Measurements from ENCODE around the gene DENND1B.

The DENND1B gene

GRCh38 chr1:197614916-197615692, 160.2 kb downstream of the DENND1B start:
- Histone ChIP-seq H3K36me3 (peaks cover 0 to 11% (median 0%) of the 10 kb centered on the region in 3 donors), H3K4me1 (no peaks in the 10 kb centered on the region), H3K9me3 (no peaks in the 10 kb centered on the region), H3K27ac (no peak overlapping the region), H3K27me3 (no peaks in the 10 kb centered on the region), H3K4me3 (no peak overlapping the region)
- DNase-seq, result peak in 1 of 2 donors; percentile 23
- intact Hi-C loops (cut with DNase I; ENCODE audit: low total_unique reads), result loop anchor here (5.0 kb wide), 1 partner anchor 312 kb away; no protein-coding TSS in a partner anchor
- TF ChIP-seq, protein P1, sequence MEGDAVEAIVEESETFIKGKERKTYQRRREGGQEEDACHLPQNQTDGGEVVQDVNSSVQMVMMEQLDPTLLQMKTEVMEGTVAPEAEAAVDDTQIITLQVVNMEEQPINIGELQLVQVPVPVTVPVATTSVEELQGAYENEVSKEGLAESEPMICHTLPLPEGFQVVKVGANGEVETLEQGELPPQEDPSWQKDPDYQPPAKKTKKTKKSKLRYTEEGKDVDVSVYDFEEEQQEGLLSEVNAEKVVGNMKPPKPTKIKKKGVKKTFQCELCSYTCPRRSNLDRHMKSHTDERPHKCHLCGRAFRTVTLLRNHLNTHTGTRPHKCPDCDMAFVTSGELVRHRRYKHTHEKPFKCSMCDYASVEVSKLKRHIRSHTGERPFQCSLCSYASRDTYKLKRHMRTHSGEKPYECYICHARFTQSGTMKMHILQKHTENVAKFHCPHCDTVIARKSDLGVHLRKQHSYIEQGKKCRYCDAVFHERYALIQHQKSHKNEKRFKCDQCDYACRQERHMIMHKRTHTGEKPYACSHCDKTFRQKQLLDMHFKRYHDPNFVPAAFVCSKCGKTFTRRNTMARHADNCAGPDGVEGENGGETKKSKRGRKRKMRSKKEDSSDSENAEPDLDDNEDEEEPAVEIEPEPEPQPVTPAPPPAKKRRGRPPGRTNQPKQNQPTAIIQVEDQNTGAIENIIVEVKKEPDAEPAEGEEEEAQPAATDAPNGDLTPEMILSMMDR (IDR thresholded peaks at IDR 0.05), result peak in 1 of 2 experiments; percentile 51

DNA sequence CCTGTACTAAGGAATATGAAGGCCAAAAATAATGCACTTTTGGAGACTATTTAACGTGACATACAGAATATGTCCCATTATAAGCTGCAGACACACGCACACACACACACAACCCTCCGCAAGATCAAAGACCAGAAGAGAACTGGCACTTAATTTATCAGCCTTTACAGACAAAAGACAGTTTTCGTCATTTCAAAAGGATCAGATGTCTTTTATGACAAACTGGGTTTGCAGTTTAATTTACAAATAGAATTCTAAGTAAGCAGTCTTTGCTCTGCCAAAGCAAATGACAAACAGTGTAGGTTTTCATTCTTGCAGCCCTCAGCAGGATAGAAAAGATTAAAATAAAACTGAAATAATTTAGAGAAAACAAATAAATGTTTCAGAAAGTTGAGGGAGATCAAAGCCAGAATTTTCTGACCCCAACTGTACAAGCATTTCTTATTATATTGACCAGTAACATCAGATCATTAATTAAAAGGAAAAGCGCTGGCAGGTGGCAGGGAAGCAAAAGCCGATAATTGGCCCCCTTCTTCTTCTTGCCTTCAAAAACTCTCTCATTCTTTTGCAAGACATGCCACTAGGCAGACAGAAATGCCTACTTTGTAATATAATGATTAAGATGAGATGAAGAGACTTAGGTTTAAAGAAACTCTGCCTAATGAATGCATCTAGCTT, 169.0 kb downstream of the DENND1B start:
- no peaks in the 10 kb centered on the region for H3K36me3 ChIP-seq
- H3K4me1 ChIP-seq, result no peaks in the 10 kb centered on the region
- no peaks in the 10 kb centered on the region for H3K9me3 ChIP-seq
- intact Hi-C loops (cut with DNase I; ENCODE audit: low total_unique reads), result no loop called here
- H3K4me3 ChIP-seq, result no peak overlapping the region
- DNase-seq, result no peak
- no peaks in the 10 kb centered on the region for H3K27me3 ChIP-seq
- no peak overlapping the region for H3K27ac ChIP-seq
- TF ChIP-seq, protein P1 (IDR thresholded peaks at IDR 0.05), result no peak

DNA sequence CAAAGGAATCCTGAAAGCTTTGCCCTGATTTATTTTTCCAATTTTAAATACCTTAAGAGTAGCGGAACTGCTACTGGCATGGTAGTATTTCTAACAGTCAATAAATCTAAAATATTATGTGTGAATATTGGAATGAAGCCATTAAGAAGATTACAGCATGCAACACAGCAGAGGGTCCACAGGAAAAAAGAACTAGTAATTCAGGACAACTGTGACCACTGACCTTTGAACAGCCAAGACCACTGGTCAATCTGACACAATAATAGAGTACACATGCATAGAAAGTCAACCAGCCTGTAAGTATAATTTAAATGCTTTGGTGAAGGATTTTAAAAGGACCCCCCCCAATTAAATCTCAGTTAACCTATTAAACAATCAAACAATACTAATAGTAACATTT, 171.0 kb downstream of the DENND1B start:
- TF ChIP-seq, protein P1 (IDR thresholded peaks at IDR 0.05), result no peak
- Histone ChIP-seq H3K36me3 (no peaks in the 10 kb centered on the region), H3K27me3 (no peaks in the 10 kb centered on the region), H3K4me3 (no peak overlapping the region), H3K9me3 (no peaks in the 10 kb centered on the region), H3K4me1 (no peaks in the 10 kb centered on the region), H3K27ac (no peak overlapping the region)
- intact Hi-C loops (cut with DNase I; ENCODE audit: low total_unique reads), result no loop called here
- no peak for DNase-seq

GRCh38 chr1:197600751-197601150, 174.5 kb downstream of the DENND1B start:
- Histone ChIP-seq H3K36me3 (no peaks in the 10 kb centered on the region), H3K4me3 (no peak overlapping the region), H3K27ac (no peak overlapping the region), H3K4me1 (no peaks in the 10 kb centered on the region), H3K9me3 (no peaks in the 10 kb centered on the region), H3K27me3 (no peaks in the 10 kb centered on the region)
- intact Hi-C loops (cut with DNase I; ENCODE audit: low total_unique reads), result no loop called here
- TF ChIP-seq, protein P1 (IDR thresholded peaks at IDR 0.05), result no peak
- DNase-seq, result no peak

- H3K27me3 ChIP-seq, result no peaks in the 10 kb centered on the region
- DNase-seq, result no peak
- no peaks in the 10 kb centered on the region for H3K36me3 ChIP-seq
- no peak overlapping the region for H3K27ac ChIP-seq
- H3K4me3 ChIP-seq, result no peak overlapping the region
- H3K4me1 ChIP-seq, result no peaks in the 10 kb centered on the region
- H3K9me3 ChIP-seq, result no peaks in the 10 kb centered on the region
- intact Hi-C loops (cut with DNase I; ENCODE audit: low total_unique reads), result no loop called here
- TF ChIP-seq, protein P1 (IDR thresholded peaks at IDR 0.05), result no peak
Observed at GRCh38 chr1:197599789-197600188, 175.5 kb downstream of the DENND1B start.

Measured in tibial artery (tissue), 4 donors.